Endodermal cell (in vitro differentiated cells): Measurements from ENCODE around the gene SUFU. TPM values are rescaled to one million over a fixed set of nuclear protein-coding genes. Genes with fewer than 3 reads are reported as not detected.

Experiments
- DNase-seq: peaks from one replicate; pipeline ENCODE4 v3.0.0-alpha.2; 2017
- H3K27ac ChIP-seq: 2 replicates; pipeline ENCODE4 v1.5.1; 2013; ENCODE audit warnings: mild to moderate bottlenecking, low read depth, low read length, moderate library complexity
- H3K27me3 ChIP-seq: 2 replicates; pipeline ENCODE4 v1.6.1; 2013; ENCODE audit warnings: mild to moderate bottlenecking, low read length, moderate library complexity; ENCODE audit not compliant: insufficient read depth, control insufficient read depth, poor library complexity, severe bottlenecking
- H3K36me3 ChIP-seq: 2 replicates; pipeline ENCODE4 v1.7.0; 2013; ENCODE audit warnings: mild to moderate bottlenecking, low read length, moderate library complexity; ENCODE audit not compliant: control insufficient read depth, insufficient read depth
- H3K4me1 ChIP-seq: one replicate; pipeline ENCODE4 v1.7.0; 2013; ENCODE audit warnings: low read length; ENCODE audit not compliant: control insufficient read depth, insufficient read depth
- H3K4me3 ChIP-seq: 2 replicates; pipeline ENCODE4 v1.5.1; 2013; ENCODE audit warnings: mild to moderate bottlenecking, low read length, moderate library complexity
- H3K9ac ChIP-seq: 2 replicates; pipeline ENCODE4 v1.6.1; 2013; ENCODE audit warnings: mild to moderate bottlenecking, low read length, moderate library complexity; ENCODE audit not compliant: poor library complexity, severe bottlenecking; ENCODE audit errors: extremely low read depth
- H3K9me3 ChIP-seq: 2 replicates; pipeline ENCODE4 v1.6.1; 2013; ENCODE audit warnings: mild to moderate bottlenecking, low read length, moderate library complexity; ENCODE audit not compliant: control insufficient read depth
- H3K27ac Mint-ChIP-seq: 2 replicates; pipeline ENCODE4 v1.8.0; 2020; ENCODE audit warnings: mixed read lengths
- H3K27me3 Mint-ChIP-seq: 2 replicates; pipeline ENCODE4 v1.8.0; 2021; ENCODE audit warnings: mild to moderate bottlenecking, mixed read lengths; ENCODE audit not compliant: insufficient read depth
- H3K36me3 Mint-ChIP-seq: 2 replicates; pipeline ENCODE4 v1.8.0; 2020; ENCODE audit warnings: low read depth, mixed read lengths
- H3K4me1 Mint-ChIP-seq: 2 replicates; pipeline ENCODE4 v1.8.0; 2020; ENCODE audit warnings: mixed read lengths
- H3K4me3 Mint-ChIP-seq: 2 replicates; pipeline ENCODE4 v1.8.0; 2020; ENCODE audit warnings: mild to moderate bottlenecking, moderate library complexity, mixed read lengths
- H3K9me3 Mint-ChIP-seq: 2 replicates; pipeline ENCODE4 v1.8.0; 2020; ENCODE audit warnings: mild to moderate bottlenecking, mixed read lengths
- CTCF ChIP-seq: fragments of 200-600 bp; sonication (generic); conservative IDR thresholded peaks from 2 replicates; pipeline ENCODE4 v1.5.0; 2021; ENCODE audit warnings: antibody characterized with exemption, mild to moderate bottlenecking
- WGBS, 2 experiments: methylation state at CpG; one replicate each; pipeline versions ENCODE4 v1.1.5 to v1.1.7; 2013; ENCODE audit warnings: missing lambda C conversion rate in 2 of 2, mixed read lengths in 1 of 2; ENCODE audit not compliant: insufficient coverage in 1 of 2, insufficient read length in 1 of 2; 5-methylcytosine and 5-hydroxymethylcytosine counted together
- total RNA-seq, 2 donors: library from RNA; stranded (reverse); fragmentation: NEBNext Ultra II Directional in 1 of 2; extraction: Animal tissue kit (Norgen Biotek cat#: 25700) in 1 of 2; gene quantifications; 2 replicates in 1 of 2; 3 replicates in 1 of 2; pipeline ENCODE4 v1.2.1, GENCODE V29; 2021

Gene SUFU
- total RNA-seq, 2 donors from 2014 or later, result 19.1 to 20.6 TPM

- peaks cover 14% of the 10 kb centered on the region for H3K36me3 Mint-ChIP-seq
- no peak overlapping the region for H3K9ac ChIP-seq
- peaks cover 27% of the 10 kb centered on the region for H3K4me1 Mint-ChIP-seq
- no peaks in the 10 kb centered on the region for H3K27me3 Mint-ChIP-seq
- H3K4me3 Mint-ChIP-seq, result no peak overlapping the region
- H3K4me3 ChIP-seq, result no peak overlapping the region
- peaks cover 11% of the 10 kb centered on the region for H3K4me1 ChIP-seq
- DNase-seq, result no peak
- H3K27ac Mint-ChIP-seq, result no peak overlapping the region
- no peaks in the 10 kb centered on the region for H3K9me3 ChIP-seq
- H3K9me3 Mint-ChIP-seq, result no peaks in the 10 kb centered on the region
- no peaks in the 10 kb centered on the region for H3K27me3 ChIP-seq
- 89 to 93% methylated on average over 6 to 8 of the region's 8 CpGs for WGBS, 2 experiments
- H3K36me3 ChIP-seq, result peaks cover 26% of the 10 kb centered on the region
- H3K27ac ChIP-seq, result peak overlapping the region; percentile 91
- TF ChIP-seq CTCF, result no peak
Observed at GRCh38 chr10:102613785-102614184, 110.0 kb downstream of the SUFU start.

GRCh38 chr10:102614888-102615287, 111.1 kb downstream of the SUFU start:
- Mint-ChIP-seq H3K27ac (peak overlapping the region; percentile 71), H3K36me3 (peaks cover 11% of the 10 kb centered on the region), H3K27me3 (no peaks in the 10 kb centered on the region), H3K9me3 (no peaks in the 10 kb centered on the region), H3K4me3 (no peak overlapping the region), H3K4me1 (peaks cover 27% of the 10 kb centered on the region)
- Histone ChIP-seq H3K9me3 (no peaks in the 10 kb centered on the region), H3K36me3 (peaks cover 26% of the 10 kb centered on the region), H3K4me1 (peaks cover 11% of the 10 kb centered on the region), H3K27me3 (no peaks in the 10 kb centered on the region), H3K9ac (no peak overlapping the region), H3K4me3 (no peak overlapping the region), H3K27ac (no peak overlapping the region)
- TF ChIP-seq CTCF, result no peak
- DNase-seq, result no peak
- WGBS, 2 experiments, result 90 to 96% methylated on average over 3 to 5 of the region's 5 CpGs

- H3K27ac ChIP-seq, result no peak overlapping the region
- WGBS, 2 experiments, result 84 to 93% methylated on average over 3 to 7 of the region's 7 CpGs
- Mint-ChIP-seq H3K4me3 (no peak overlapping the region), H3K36me3 (peaks cover 10% of the 10 kb centered on the region), H3K9me3 (no peaks in the 10 kb centered on the region), H3K4me1 (peaks cover 27% of the 10 kb centered on the region), H3K27me3 (no peaks in the 10 kb centered on the region), H3K27ac (peak overlapping the region; percentile 71)
- H3K9ac ChIP-seq, result no peak overlapping the region
- no peaks in the 10 kb centered on the region for H3K27me3 ChIP-seq
- H3K9me3 ChIP-seq, result no peaks in the 10 kb centered on the region
- H3K4me3 ChIP-seq, result no peak overlapping the region
- peaks cover 11% of the 10 kb centered on the region for H3K4me1 ChIP-seq
- peak; percentile 82 for TF ChIP-seq CTCF
- peak; percentile 91 for DNase-seq
- peaks cover 26% of the 10 kb centered on the region for H3K36me3 ChIP-seq
Observed at GRCh38 chr10:102615361-102615760, 111.6 kb downstream of the SUFU start.
